ENCODE results near the gene ARL1.
"Not testable (repeated sequence)": the region's sequence is repeated elsewhere in the genome, so short reads cannot be mapped to it uniquely, and the experiment has no call there.

ARL1 gene

GRCh38 chr12:101407436-101408345 lies at the start of gene ARL1:
ARL1 (minus strand) TSS chr12:101407772; CDS start chr12:101407645, 127 bp downstream.
- DNase-seq (ENCODE audit: low read depth) = peak; percentile 95
- H3K4me1 ChIP-seq (ENCODE audit: control insufficient read depth, insufficient read depth, low read length) = peaks cover 20% of the 10 kb centered on the region
- peaks cover 2% of the 10 kb centered on the region for H3K36me3 ChIP-seq (ENCODE audit: control insufficient read depth, insufficient read depth, low read length, severe bottlenecking)
- H3K4me3 ChIP-seq (ENCODE audit: low read length) = peak within 1 kb of the TSS; percentile 99
- no peaks in the 10 kb centered on the region for H3K27me3 ChIP-seq (replicated peaks; ENCODE audit: control insufficient read depth, insufficient read depth, low read length)
- peak within 1 kb of the TSS; percentile 99 for H3K9ac ChIP-seq (ENCODE audit: low read length)
- H3K9me3 ChIP-seq (ENCODE audit: control insufficient read depth, low read length) = no peaks in the 10 kb centered on the region

GRCh38 chr12:101455685-101456084 lies 48.1 kb upstream of the ARL1 start:
- Histone ChIP-seq H3K4me3 (ENCODE audit: low read length) (no peak overlapping the region), H3K4me1 (ENCODE audit: control insufficient read depth, insufficient read depth, low read length) (no peaks in the 10 kb centered on the region), H3K9ac (ENCODE audit: low read length) (no peak overlapping the region), H3K36me3 (ENCODE audit: control insufficient read depth, insufficient read depth, low read length, severe bottlenecking) (no peaks in the 10 kb centered on the region), H3K27me3 (replicated peaks; ENCODE audit: control insufficient read depth, insufficient read depth, low read length) (no peaks in the 10 kb centered on the region), H3K9me3 (ENCODE audit: control insufficient read depth, low read length) (peaks cover 4% of the 10 kb centered on the region)
- no peak for DNase-seq (ENCODE audit: low read depth)

GRCh38 chr12:101441461-101442224 lies 34.1 kb upstream of the ARL1 start:
- H3K27me3 ChIP-seq (replicated peaks; ENCODE audit: control insufficient read depth, insufficient read depth, low read length) = no peaks in the 10 kb centered on the region
- H3K9me3 ChIP-seq (ENCODE audit: control insufficient read depth, low read length) = no peaks in the 10 kb centered on the region
- H3K9ac ChIP-seq (ENCODE audit: low read length) = no peak overlapping the region
- H3K4me3 ChIP-seq (ENCODE audit: low read length) = no peak overlapping the region
- DNase-seq (ENCODE audit: low read depth) = no peak
- H3K4me1 ChIP-seq (ENCODE audit: control insufficient read depth, insufficient read depth, low read length) = no peaks in the 10 kb centered on the region
- H3K36me3 ChIP-seq (ENCODE audit: control insufficient read depth, insufficient read depth, low read length, severe bottlenecking) = no peaks in the 10 kb centered on the region

GRCh38 chr12:101439236-101439635 lies 31.7 kb upstream of the ARL1 start:
- Histone ChIP-seq H3K4me3 (ENCODE audit: low read length) (no peak overlapping the region), H3K27me3 (replicated peaks; ENCODE audit: control insufficient read depth, insufficient read depth, low read length) (no peaks in the 10 kb centered on the region), H3K36me3 (ENCODE audit: control insufficient read depth, insufficient read depth, low read length, severe bottlenecking) (no peaks in the 10 kb centered on the region), H3K4me1 (ENCODE audit: control insufficient read depth, insufficient read depth, low read length) (no peaks in the 10 kb centered on the region), H3K9ac (ENCODE audit: low read length) (no peak overlapping the region), H3K9me3 (ENCODE audit: control insufficient read depth, low read length) (no peaks in the 10 kb centered on the region)
- no peak for DNase-seq (ENCODE audit: low read depth)

- no peak for DNase-seq (ENCODE audit: low read depth)
- Histone ChIP-seq H3K9me3 (ENCODE audit: control insufficient read depth, low read length) (no peaks in the 10 kb centered on the region), H3K27me3 (replicated peaks; ENCODE audit: control insufficient read depth, insufficient read depth, low read length) (no peaks in the 10 kb centered on the region), H3K4me1 (ENCODE audit: control insufficient read depth, insufficient read depth, low read length) (no peaks in the 10 kb centered on the region), H3K4me3 (ENCODE audit: low read length) (no peak overlapping the region), H3K36me3 (ENCODE audit: control insufficient read depth, insufficient read depth, low read length, severe bottlenecking) (no peaks in the 10 kb centered on the region), H3K9ac (ENCODE audit: low read length) (no peak overlapping the region)
These were observed 28.6 kb upstream of the ARL1 start for GRCh38 chr12:101436136-101436535.

GRCh38 chr12:101430456-101430855 lies 22.9 kb upstream of the ARL1 start:
- Histone ChIP-seq H3K27me3 (replicated peaks; ENCODE audit: control insufficient read depth, insufficient read depth, low read length) (no peaks in the 10 kb centered on the region), H3K4me3 (ENCODE audit: low read length) (no peak overlapping the region), H3K36me3 (ENCODE audit: control insufficient read depth, insufficient read depth, low read length, severe bottlenecking) (no peaks in the 10 kb centered on the region), H3K9ac (ENCODE audit: low read length) (no peak overlapping the region), H3K4me1 (ENCODE audit: control insufficient read depth, insufficient read depth, low read length) (no peaks in the 10 kb centered on the region), H3K9me3 (ENCODE audit: control insufficient read depth, low read length) (no peaks in the 10 kb centered on the region)
- no peak for DNase-seq (ENCODE audit: low read depth)

GRCh38 chr12:101424620-101425019 lies 17.0 kb upstream of the ARL1 start:
- H3K4me3 ChIP-seq (ENCODE audit: low read length) = no peak overlapping the region
- no peaks in the 10 kb centered on the region for H3K9me3 ChIP-seq (ENCODE audit: control insufficient read depth, low read length)
- no peak overlapping the region for H3K9ac ChIP-seq (ENCODE audit: low read length)
- no peaks in the 10 kb centered on the region for H3K36me3 ChIP-seq (ENCODE audit: control insufficient read depth, insufficient read depth, low read length, severe bottlenecking)
- no peak for DNase-seq (ENCODE audit: low read depth)
- no peaks in the 10 kb centered on the region for H3K4me1 ChIP-seq (ENCODE audit: control insufficient read depth, insufficient read depth, low read length)
- H3K27me3 ChIP-seq (replicated peaks; ENCODE audit: control insufficient read depth, insufficient read depth, low read length) = no peaks in the 10 kb centered on the region

- not testable (repeated sequence) for H3K4me1 ChIP-seq (ENCODE audit: control insufficient read depth, insufficient read depth, low read length); H3K9me3 ChIP-seq (ENCODE audit: control insufficient read depth, low read length); H3K27me3 ChIP-seq (replicated peaks; ENCODE audit: control insufficient read depth, insufficient read depth, low read length); H3K4me3 ChIP-seq (ENCODE audit: low read length); H3K9ac ChIP-seq (ENCODE audit: low read length); H3K36me3 ChIP-seq (ENCODE audit: control insufficient read depth, insufficient read depth, low read length, severe bottlenecking); DNase-seq (ENCODE audit: low read depth)
These were observed 14.5 kb upstream of the ARL1 start for GRCh38 chr12:101422066-101422465.

- no peak for DNase-seq (ENCODE audit: low read depth)
- Histone ChIP-seq H3K27me3 (replicated peaks; ENCODE audit: control insufficient read depth, insufficient read depth, low read length) (no peaks in the 10 kb centered on the region), H3K4me1 (ENCODE audit: control insufficient read depth, insufficient read depth, low read length) (no peaks in the 10 kb centered on the region), H3K9ac (ENCODE audit: low read length) (no peak overlapping the region), H3K36me3 (ENCODE audit: control insufficient read depth, insufficient read depth, low read length, severe bottlenecking) (no peaks in the 10 kb centered on the region), H3K4me3 (ENCODE audit: low read length) (no peak overlapping the region), H3K9me3 (ENCODE audit: control insufficient read depth, low read length) (no peaks in the 10 kb centered on the region)
These were observed 7.7 kb upstream of the ARL1 start for GRCh38 chr12:101415228-101415627.

- peak; percentile 89 for DNase-seq (ENCODE audit: low read depth)
- H3K27me3 ChIP-seq (replicated peaks; ENCODE audit: control insufficient read depth, insufficient read depth, low read length) = no peaks in the 10 kb centered on the region
- H3K4me3 ChIP-seq (ENCODE audit: low read length) = no peak overlapping the region
- H3K36me3 ChIP-seq (ENCODE audit: control insufficient read depth, insufficient read depth, low read length, severe bottlenecking) = no peaks in the 10 kb centered on the region
- H3K4me1 ChIP-seq (ENCODE audit: control insufficient read depth, insufficient read depth, low read length) = no peaks in the 10 kb centered on the region
- H3K9me3 ChIP-seq (ENCODE audit: control insufficient read depth, low read length) = no peaks in the 10 kb centered on the region
- no peak overlapping the region for H3K9ac ChIP-seq (ENCODE audit: low read length)
These were observed 7.1 kb upstream of the ARL1 start for GRCh38 chr12:101414533-101415119.

GRCh38 chr12:101410169-101410568 lies 2.6 kb upstream of the ARL1 start:
- not testable (repeated sequence) for H3K9ac ChIP-seq (ENCODE audit: low read length); DNase-seq (ENCODE audit: low read depth); H3K4me3 ChIP-seq (ENCODE audit: low read length); H3K36me3 ChIP-seq (ENCODE audit: control insufficient read depth, insufficient read depth, low read length, severe bottlenecking); H3K9me3 ChIP-seq (ENCODE audit: control insufficient read depth, low read length); H3K27me3 ChIP-seq (replicated peaks; ENCODE audit: control insufficient read depth, insufficient read depth, low read length)
- H3K4me1 ChIP-seq (ENCODE audit: control insufficient read depth, insufficient read depth, low read length) = peaks cover 20% of the 10 kb centered on the region
